ENCODE data around the gene AAMDC.
"Not testable (repeated sequence)": the region's sequence is repeated elsewhere in the genome, so short reads cannot be mapped to it uniquely, and the experiment has no call there.

Gene AAMDC

GRCh38 chr11:77909277-77909676 is 88.3 kb downstream of the AAMDC start:
- Histone ChIP-seq H3K9me3 (ENCODE audit: severe bottlenecking) (no peaks in the 10 kb centered on the region), H3K27me3 (ENCODE audit: insufficient read depth, poor library complexity, severe bottlenecking) (no peaks in the 10 kb centered on the region), H3K4me1 (ENCODE audit: insufficient read depth, poor library complexity, severe bottlenecking) (peaks cover 5% of the 10 kb centered on the region), H3K4me3 (ENCODE audit: severe bottlenecking) (no peak overlapping the region), H3K27ac (ENCODE audit: poor library complexity, severe bottlenecking) (no peak overlapping the region), H3K36me3 (ENCODE audit: low read depth) (no peaks in the 10 kb centered on the region)
- no peak for ATAC-seq (ENCODE audit: low read depth)
- no peak for DNase-seq (ENCODE audit: low spot score)
- TF ChIP-seq CTCF (IDR thresholded peaks at IDR 0.05; ENCODE audit: poor library complexity, severe bottlenecking): no peak

GRCh38 chr11:77910828-77911227 is 89.9 kb downstream of the AAMDC start:
- not testable (repeated sequence) for H3K4me3 ChIP-seq (ENCODE audit: severe bottlenecking); H3K36me3 ChIP-seq (ENCODE audit: low read depth); H3K27me3 ChIP-seq (ENCODE audit: insufficient read depth, poor library complexity, severe bottlenecking); ATAC-seq (ENCODE audit: low read depth); H3K9me3 ChIP-seq (ENCODE audit: severe bottlenecking); DNase-seq (ENCODE audit: low spot score); H3K27ac ChIP-seq (ENCODE audit: poor library complexity, severe bottlenecking)
- peaks cover 12% of the 10 kb centered on the region for H3K4me1 ChIP-seq (ENCODE audit: insufficient read depth, poor library complexity, severe bottlenecking)

- H3K4me1 ChIP-seq (ENCODE audit: insufficient read depth, poor library complexity, severe bottlenecking): peaks cover 12% of the 10 kb centered on the region
- not testable (repeated sequence) for H3K9me3 ChIP-seq (ENCODE audit: severe bottlenecking); H3K27me3 ChIP-seq (ENCODE audit: insufficient read depth, poor library complexity, severe bottlenecking); H3K36me3 ChIP-seq (ENCODE audit: low read depth); H3K4me3 ChIP-seq (ENCODE audit: severe bottlenecking); DNase-seq (ENCODE audit: low spot score)
- peak overlapping the region; percentile 18 for H3K27ac ChIP-seq (ENCODE audit: poor library complexity, severe bottlenecking)
- ATAC-seq (ENCODE audit: low read depth): peak; percentile 32; the same call in 2 of the 3 replicates
Observed at GRCh38 chr11:77913608-77914306, 92.8 kb downstream of the AAMDC start.

GRCh38 chr11:77914307-77914791 is 93.4 kb downstream of the AAMDC start:
- H3K4me1 ChIP-seq (ENCODE audit: insufficient read depth, poor library complexity, severe bottlenecking): peaks cover 12% of the 10 kb centered on the region
- ATAC-seq (ENCODE audit: low read depth): peak; percentile 92
- not testable (repeated sequence) for H3K27me3 ChIP-seq (ENCODE audit: insufficient read depth, poor library complexity, severe bottlenecking); H3K9me3 ChIP-seq (ENCODE audit: severe bottlenecking); DNase-seq (ENCODE audit: low spot score); H3K36me3 ChIP-seq (ENCODE audit: low read depth); H3K4me3 ChIP-seq (ENCODE audit: severe bottlenecking)
- H3K27ac ChIP-seq (ENCODE audit: poor library complexity, severe bottlenecking): peak overlapping the region; percentile 18

GRCh38 chr11:77917713-77918112 is 96.8 kb downstream of the AAMDC start:
- not testable (repeated sequence) for ATAC-seq (ENCODE audit: low read depth); DNase-seq (ENCODE audit: low spot score); H3K27me3 ChIP-seq (ENCODE audit: insufficient read depth, poor library complexity, severe bottlenecking); H3K9me3 ChIP-seq (ENCODE audit: severe bottlenecking); H3K4me3 ChIP-seq (ENCODE audit: severe bottlenecking); H3K27ac ChIP-seq (ENCODE audit: poor library complexity, severe bottlenecking); H3K36me3 ChIP-seq (ENCODE audit: low read depth)
- peaks cover 12% of the 10 kb centered on the region for H3K4me1 ChIP-seq (ENCODE audit: insufficient read depth, poor library complexity, severe bottlenecking)

All from RWPE2 (cell line).